PC-3 (cell line): ENCODE measurements around the gene PIGP.

Experiments used
- CTCF ChIP-seq: fragments of 300-600 bp; sonication (generic); conservative IDR thresholded peaks from 2 replicates; pipeline ENCODE4 v1.5.1; 2017; ENCODE audit warnings: antibody characterized with exemption, low read depth, mild to moderate bottlenecking, low read length
- EZH2phosphoT487 ChIP-seq: fragments of 300-600 bp; sonication (generic); IDR thresholded peaks from 2 replicates; pipeline ENCODE4 v1.6.1; 2018; ENCODE audit warnings: mild to moderate bottlenecking, antibody characterized with exemption, low read length, borderline replicate concordance

- TF ChIP-seq EZH2phosphoT487, result no peak
- TF ChIP-seq CTCF, result no peak
Observed at GRCh38 chr21:37026499-37026898, 46.4 kb downstream of the PIGP start.
